Measurements from ENCODE around the gene DOK1. TPM values are rescaled to one million over a fixed set of nuclear protein-coding genes. Genes with fewer than 3 reads are reported as not detected.

DOK1 gene
- total RNA-seq, 4 donors from 2014 or later: 14.5 to 38.0 (median 26.3) TPM

GRCh38 chr2:74528600-74529356 lies 25.7 kb upstream of the DOK1 start:
- H3K4me3 ChIP-seq: peak overlapping the region; percentile 58 to 92 (median 76)
- H3K9me3 ChIP-seq: no peaks in the 10 kb centered on the region
- H3K27me3 ChIP-seq: no peaks in the 10 kb centered on the region
- H3K27ac ChIP-seq: peak overlapping the region; percentile 77 to 94 (median 92)
- TF ChIP-seq POLR2A (IDR thresholded peaks at IDR 0.05) (no peak), CTCF (IDR thresholded peaks at IDR 0.05) (no peak)
- DNase-seq: peak in 1 of 3 donors; percentile 40
- H3K4me1 ChIP-seq: peaks cover 0 to 22% (median 11%) of the 10 kb centered on the region in 4 donors
- peaks cover 0 to 30% (median 0%) of the 10 kb centered on the region in 3 donors for H3K36me3 ChIP-seq

GRCh38 chr2:74529357-74530238 lies 24.9 kb upstream of the DOK1 start, which contains the start of the genes AUP1 and HTRA2:
Gene AUP1, minus strand, starts transcription at chr2:74529706. Its CDS starts 77 bp downstream, at chr2:74529629.
Gene HTRA2, plus strand, starts transcription at chr2:74529933. Its CDS starts 74 bp downstream, at chr2:74530007.
- peak; percentile 79 to 83 for TF ChIP-seq POLR2A (IDR thresholded peaks at IDR 0.05)
- TF ChIP-seq CTCF (IDR thresholded peaks at IDR 0.05): peak in 1 of 6 experiments; percentile 1
- Histone ChIP-seq H3K27me3 (no peaks in the 10 kb centered on the region), H3K9me3 (no peaks in the 10 kb centered on the region), H3K4me1 (peaks cover 0 to 22% (median 11%) of the 10 kb centered on the region in 4 donors), H3K27ac (peak within 1 kb of the TSS; percentile 77 to 94 (median 92)), H3K36me3 (peaks cover 0 to 30% (median 0%) of the 10 kb centered on the region in 3 donors), H3K4me3 (peak within 1 kb of the TSS; percentile 58 to 92 (median 76))
- peak; percentile 98 to 99 (median 98) for DNase-seq

GRCh38 chr2:74530239-74531187 lies 24.0 kb upstream of the DOK1 start:
- DNase-seq: peak; percentile 54 to 78 (median 70)
- Histone ChIP-seq H3K9me3 (no peaks in the 10 kb centered on the region), H3K4me3 (peak overlapping the region; percentile 58 to 92 (median 76)), H3K36me3 (peaks cover 0 to 30% (median 0%) of the 10 kb centered on the region in 3 donors), H3K4me1 (peaks cover 0 to 22% (median 11%) of the 10 kb centered on the region in 4 donors), H3K27me3 (no peaks in the 10 kb centered on the region), H3K27ac (peak overlapping the region; percentile 77 to 94 (median 92))
- TF ChIP-seq CTCF (IDR thresholded peaks at IDR 0.05): no peak
- TF ChIP-seq POLR2A (IDR thresholded peaks at IDR 0.05): no peak

GRCh38 chr2:74531666-74532065 lies 22.9 kb upstream of the DOK1 start:
- Histone ChIP-seq H3K36me3 (peaks cover 0 to 26% (median 0%) of the 10 kb centered on the region in 3 donors), H3K4me3 (no peak overlapping the region), H3K27ac (no peak overlapping the region), H3K9me3 (no peaks in the 10 kb centered on the region), H3K27me3 (no peaks in the 10 kb centered on the region), H3K4me1 (peaks cover 0 to 22% (median 11%) of the 10 kb centered on the region in 4 donors)
- TF ChIP-seq POLR2A (IDR thresholded peaks at IDR 0.05) (no peak), CTCF (IDR thresholded peaks at IDR 0.05) (no peak)
- DNase-seq: no peak

All from Peyer's patch (tissue), 4 donors.